ENCODE results near the gene CATSPER3. TPM values are rescaled to one million over a fixed set of nuclear protein-coding genes. Genes with fewer than 3 reads are reported as not detected.

The CATSPER3 gene
- total RNA-seq, 1 experiment from 2014 or later = 0.57 TPM

DNA sequence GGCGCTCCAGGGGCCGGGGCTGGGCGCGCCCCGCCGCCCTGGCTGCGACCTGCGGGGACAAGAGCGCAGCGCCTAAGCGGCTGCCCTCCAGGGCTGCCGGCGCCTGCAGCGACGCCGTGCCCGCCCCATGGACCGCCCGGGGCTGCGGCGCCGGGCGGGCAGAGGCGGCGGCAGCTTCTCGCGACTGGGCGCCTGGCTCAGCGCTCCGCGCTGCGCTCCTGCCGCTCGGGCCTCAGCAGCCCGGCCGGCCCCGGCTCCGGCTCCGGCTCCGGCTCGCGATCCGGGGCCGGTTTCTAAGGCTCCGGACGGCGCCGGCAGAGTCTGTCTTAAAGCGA, 66.2 kb downstream of the CATSPER3 start, which contains the start of gene PITX1:
PITX1 (minus strand) TSS at position 328 of the 335 bp plus-strand sequence. CDS start 347 bp downstream, outside the sequence.
- peak within 1 kb of the TSS; percentile 95 for H2AFZ ChIP-seq

DNA sequence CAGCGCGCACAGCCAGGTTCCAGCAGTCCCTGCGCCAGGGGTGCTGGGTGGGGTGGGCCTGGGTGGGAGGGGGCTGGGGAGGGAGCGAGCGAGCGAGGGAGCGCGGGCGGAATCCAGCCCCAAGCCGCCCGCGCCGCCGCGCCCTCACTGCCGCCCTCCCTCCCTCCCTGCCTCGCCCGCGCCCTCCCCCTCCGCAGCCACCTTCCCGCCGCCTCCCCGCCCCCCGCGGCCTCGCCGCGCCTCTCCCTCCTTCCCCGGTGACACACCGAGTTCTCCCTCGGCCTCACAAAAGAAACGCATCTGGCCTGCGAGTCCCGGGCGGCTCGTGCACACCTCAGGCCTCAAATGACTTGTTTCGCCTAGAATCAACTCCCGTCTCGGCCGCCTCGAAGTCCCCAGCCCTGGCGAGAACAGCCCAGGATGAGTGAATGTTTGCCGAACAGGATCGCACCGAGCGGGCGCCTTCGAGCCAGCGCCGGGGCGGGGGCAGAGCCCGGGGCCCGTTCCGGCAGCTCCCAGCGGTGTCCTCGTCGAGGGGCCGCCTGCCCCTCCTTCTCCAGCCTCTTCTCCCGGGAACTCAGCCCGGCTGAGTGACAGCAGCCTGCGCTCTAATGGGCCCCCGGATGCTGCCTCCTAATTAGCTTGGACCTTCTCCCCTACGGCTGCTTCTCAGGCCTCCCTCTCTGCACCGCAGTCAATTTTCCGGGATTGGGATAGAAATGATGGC, 66.7 kb downstream of the CATSPER3 start:
- no peaks in the 10 kb centered on the region for H3K27me3 ChIP-seq (ENCODE audit: insufficient read depth, low read depth)
- H3K27ac ChIP-seq = peak overlapping the region; percentile 70

More for the DNA sequence above, 66.2 kb downstream of the CATSPER3 start, which contains the start of gene PITX1:
- no peak for DNase-seq
- peak within 1 kb of the TSS; percentile 100 for H3K4me3 ChIP-seq
- POLR2A ChIA-PET (ENCODE audit: unreplicated experiment) = interaction anchor here (0.6 kb wide), 1 partner anchor 106 kb away, joined by 4 read pairs; no protein-coding TSS in a partner anchor
- peaks cover 46% of the 10 kb centered on the region for H3K79me2 ChIP-seq (ENCODE audit: low read depth)
- peak within 1 kb of the TSS; percentile 92 for H3K4me2 ChIP-seq
- peaks cover 17% of the 10 kb centered on the region for H3K4me1 ChIP-seq (replicated peaks; ENCODE audit: insufficient read depth)
- H3K36me3 ChIP-seq (ENCODE audit: low read depth) = no peaks in the 10 kb centered on the region
- H3F3A ChIP-seq (ENCODE audit: insufficient read depth, low read depth) = peaks cover 5% of the 10 kb centered on the region; the same call in 1 of the 2 replicates
- H3K27me3 ChIP-seq (ENCODE audit: insufficient read depth, low read depth) = no peaks in the 10 kb centered on the region
- H3K9me2 ChIP-seq (ENCODE audit: insufficient read depth) = no peaks in the 10 kb centered on the region
- BruUV-seq (replicated peaks) = no TSS peak
- H3K9me3 ChIP-seq (ENCODE audit: insufficient read depth, low read depth) = no peaks in the 10 kb centered on the region
- no peak for TF ChIP-seq EZH2 (IDR thresholded peaks at IDR 0.05; ENCODE audit: low read depth)
- TF ChIP-seq, protein P1, sequence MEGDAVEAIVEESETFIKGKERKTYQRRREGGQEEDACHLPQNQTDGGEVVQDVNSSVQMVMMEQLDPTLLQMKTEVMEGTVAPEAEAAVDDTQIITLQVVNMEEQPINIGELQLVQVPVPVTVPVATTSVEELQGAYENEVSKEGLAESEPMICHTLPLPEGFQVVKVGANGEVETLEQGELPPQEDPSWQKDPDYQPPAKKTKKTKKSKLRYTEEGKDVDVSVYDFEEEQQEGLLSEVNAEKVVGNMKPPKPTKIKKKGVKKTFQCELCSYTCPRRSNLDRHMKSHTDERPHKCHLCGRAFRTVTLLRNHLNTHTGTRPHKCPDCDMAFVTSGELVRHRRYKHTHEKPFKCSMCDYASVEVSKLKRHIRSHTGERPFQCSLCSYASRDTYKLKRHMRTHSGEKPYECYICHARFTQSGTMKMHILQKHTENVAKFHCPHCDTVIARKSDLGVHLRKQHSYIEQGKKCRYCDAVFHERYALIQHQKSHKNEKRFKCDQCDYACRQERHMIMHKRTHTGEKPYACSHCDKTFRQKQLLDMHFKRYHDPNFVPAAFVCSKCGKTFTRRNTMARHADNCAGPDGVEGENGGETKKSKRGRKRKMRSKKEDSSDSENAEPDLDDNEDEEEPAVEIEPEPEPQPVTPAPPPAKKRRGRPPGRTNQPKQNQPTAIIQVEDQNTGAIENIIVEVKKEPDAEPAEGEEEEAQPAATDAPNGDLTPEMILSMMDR (conservative IDR thresholded peaks at IDR 0.05) = no peak
- H4K20me1 ChIP-seq (ENCODE audit: insufficient read depth) = no peaks in the 10 kb centered on the region
- peak within 1 kb of the TSS; percentile 70 for H3K27ac ChIP-seq
- intact Hi-C loops (cut with micrococcal nuclease; ENCODE audit: unreplicated experiment) = loop anchor here (2.0 to 10.0 kb wide), 3 partner anchors 51 to 153 kb away; no protein-coding TSS in a partner anchor
- CTCF ChIA-PET = no interaction called here

DNA sequence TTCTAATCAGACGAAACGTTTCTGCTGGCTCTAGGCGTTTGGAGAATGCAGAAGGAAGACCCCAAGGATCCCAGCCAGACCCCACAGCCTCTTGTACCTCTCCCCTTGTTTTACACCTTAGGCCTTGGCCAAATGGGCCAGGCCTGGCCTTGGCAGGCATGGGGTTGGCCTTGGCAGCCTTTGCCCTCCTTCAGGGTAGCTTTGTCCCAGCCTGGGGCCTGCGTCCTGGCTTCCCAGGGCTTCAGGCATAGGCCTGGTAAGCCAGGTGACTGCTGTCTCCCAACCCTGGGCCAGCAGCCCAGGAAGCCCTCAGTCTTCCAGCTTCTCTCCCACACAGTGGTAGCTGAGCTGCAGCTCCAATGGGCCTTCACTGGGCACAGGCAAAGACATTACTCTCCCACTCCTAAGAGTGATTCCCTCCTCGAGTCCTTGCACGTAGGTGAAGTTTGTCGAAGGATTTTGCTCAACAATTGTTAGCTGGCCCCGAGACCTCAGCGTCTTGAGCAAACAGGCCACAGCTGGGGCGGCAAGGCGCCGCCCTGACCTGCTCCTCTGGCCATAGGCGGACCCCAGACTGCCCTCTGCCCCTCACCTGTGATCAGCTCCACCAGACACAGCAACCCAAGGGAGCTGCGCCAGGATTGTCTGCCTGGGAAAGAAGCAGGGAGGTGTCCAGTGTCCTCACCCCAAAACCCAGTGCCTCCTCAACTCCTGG, 67.4 kb downstream of the CATSPER3 start:
- no peak for DNase-seq
- Histone ChIP-seq H3K27me3 (ENCODE audit: insufficient read depth, low read depth) (no peaks in the 10 kb centered on the region), H3K79me2 (ENCODE audit: low read depth) (peaks cover 35% of the 10 kb centered on the region), H3K4me1 (replicated peaks; ENCODE audit: insufficient read depth) (peaks cover 17% of the 10 kb centered on the region), H4K20me1 (ENCODE audit: insufficient read depth) (no peaks in the 10 kb centered on the region), H3K4me3 (peak overlapping the region; percentile 58), H3K27ac (peak overlapping the region; percentile 70), H3K9me3 (ENCODE audit: insufficient read depth, low read depth) (no peaks in the 10 kb centered on the region), H3K4me2 (peak overlapping the region; percentile 89), H3F3A (ENCODE audit: insufficient read depth, low read depth) (peaks cover 5% of the 10 kb centered on the region; the same call in 1 of the 2 replicates), H2AFZ (peak overlapping the region; percentile 81; the same call in 1 of the 2 replicates), H3K36me3 (ENCODE audit: low read depth) (no peaks in the 10 kb centered on the region), H3K9me2 (ENCODE audit: insufficient read depth) (no peaks in the 10 kb centered on the region)
- no peak for TF ChIP-seq EZH2 (IDR thresholded peaks at IDR 0.05; ENCODE audit: low read depth)
- TF ChIP-seq, protein P1 (conservative IDR thresholded peaks at IDR 0.05) = no peak
- CTCF ChIA-PET = interaction anchor here (0.5 kb wide), 1 partner anchor 151 kb away, joined by 5 read pairs; no protein-coding TSS in a partner anchor
- POLR2A ChIA-PET (ENCODE audit: unreplicated experiment) = interaction anchor here (0.6 kb wide), 1 partner anchor 376 kb away, joined by 3 read pairs; no protein-coding TSS in a partner anchor
- BruUV-seq (replicated peaks) = no TSS peak
- intact Hi-C loops (cut with micrococcal nuclease; ENCODE audit: unreplicated experiment) = loop anchor here (2.0 to 10.0 kb wide), 2 partner anchors 50 to 94 kb away; no protein-coding TSS in a partner anchor

More for the DNA sequence above, 66.7 kb downstream of the CATSPER3 start:
- Histone ChIP-seq H3K4me1 (replicated peaks; ENCODE audit: insufficient read depth) (peaks cover 17% of the 10 kb centered on the region), H3K36me3 (ENCODE audit: low read depth) (no peaks in the 10 kb centered on the region), H3K79me2 (ENCODE audit: low read depth) (peaks cover 41% of the 10 kb centered on the region), H3K4me2 (peak overlapping the region; percentile 89), H3F3A (ENCODE audit: insufficient read depth, low read depth) (peaks cover 5% of the 10 kb centered on the region; the same call in 1 of the 2 replicates), H2AFZ (peak overlapping the region; percentile 81), H3K9me2 (ENCODE audit: insufficient read depth) (no peaks in the 10 kb centered on the region), H3K4me3 (peak overlapping the region; percentile 100), H4K20me1 (ENCODE audit: insufficient read depth) (no peaks in the 10 kb centered on the region), H3K9me3 (ENCODE audit: insufficient read depth, low read depth) (no peaks in the 10 kb centered on the region)
- POLR2A ChIA-PET (ENCODE audit: unreplicated experiment) = no interaction called here
- intact Hi-C loops (cut with micrococcal nuclease; ENCODE audit: unreplicated experiment) = loop anchor here (2.0 to 10.0 kb wide), 2 partner anchors 50 to 94 kb away; no protein-coding TSS in a partner anchor
- TSS peak; percentile 73 for BruUV-seq (replicated peaks)
- DNase-seq = peak; percentile 62 to 79
- TF ChIP-seq, protein P1 (conservative IDR thresholded peaks at IDR 0.05) = no peak
- CTCF ChIA-PET = no interaction called here

Data from PC-9 (cell line).